Right kidney (tissue), 1 donor: ENCODE data around the gene AGPAT3.
"Not testable (repeated sequence)": the region's sequence is repeated elsewhere in the genome, so short reads cannot be mapped to it uniquely, and the experiment has no call there.

ENCODE experiments used
- DNase-seq: peaks from one replicate; pipeline ENCODE4 v3.0.0-alpha.2; 2016

AGPAT3 gene

GRCh38 chr21:43832648-43833047, 32.4 kb upstream of the AGPAT3 start:
- DNase-seq: no peak

- DNase-seq: no peak
These were observed 30.7 kb upstream of the AGPAT3 start for GRCh38 chr21:43834146-43834905.

- DNase-seq: no peak
These were observed 30.0 kb upstream of the AGPAT3 start for GRCh38 chr21:43835050-43835449.

- DNase-seq: no peak
These were observed 29.2 kb upstream of the AGPAT3 start for GRCh38 chr21:43835861-43836260.

- no peak for DNase-seq
These were observed 28.4 kb upstream of the AGPAT3 start for GRCh38 chr21:43836616-43837015.

GRCh38 chr21:43840259-43840658, 24.8 kb upstream of the AGPAT3 start:
- DNase-seq: no peak

- no peak for DNase-seq
These were observed 22.3 kb upstream of the AGPAT3 start for GRCh38 chr21:43842742-43843141.

GRCh38 chr21:43844906-43845305, 20.1 kb upstream of the AGPAT3 start:
- not testable (repeated sequence) for DNase-seq

GRCh38 chr21:43845386-43845785, 19.6 kb upstream of the AGPAT3 start:
- no peak for DNase-seq

- no peak for DNase-seq
These were observed 18.6 kb upstream of the AGPAT3 start for GRCh38 chr21:43846430-43846829.

- no peak for DNase-seq
These were observed 17.7 kb upstream of the AGPAT3 start for GRCh38 chr21:43847301-43847700.

- no peak for DNase-seq
These were observed 16.3 kb upstream of the AGPAT3 start for GRCh38 chr21:43848771-43849170.

- DNase-seq: no peak
These were observed 15.3 kb upstream of the AGPAT3 start for GRCh38 chr21:43849532-43850299.

- DNase-seq: no peak
These were observed 14.2 kb upstream of the AGPAT3 start for GRCh38 chr21:43850728-43851295.

GRCh38 chr21:43851593-43851992, 13.4 kb upstream of the AGPAT3 start:
- no peak for DNase-seq

GRCh38 chr21:43853851-43854772, 10.9 kb upstream of the AGPAT3 start:
- DNase-seq: no peak

GRCh38 chr21:43854773-43855633, 10.0 kb upstream of the AGPAT3 start:
- DNase-seq: no peak

- DNase-seq: no peak
These were observed 9.1 kb upstream of the AGPAT3 start for GRCh38 chr21:43855955-43856354.

- DNase-seq: no peak
These were observed 6.0 kb upstream of the AGPAT3 start for GRCh38 chr21:43858806-43859648.

GRCh38 chr21:43859747-43860214, 5.2 kb upstream of the AGPAT3 start:
- no peak for DNase-seq
